H1 (cell line): ENCODE measurements around the gene OGDH. TPM values are rescaled to one million over a fixed set of nuclear protein-coding genes. Genes with fewer than 3 reads are reported as not detected.

Source experiments
- CHD1 ChIP-seq: IDR thresholded peaks from 2 replicates; pipeline ENCODE4 v1.6.1; 2012; ENCODE audit warnings: low read depth, low read length, improper control_type of control experiment
- CHD2 ChIP-seq: IDR thresholded peaks from 2 replicates; pipeline ENCODE4 v1.6.1; 2012; ENCODE audit warnings: low read length, improper control_type of control experiment
- CREB1 ChIP-seq: IDR thresholded peaks from 2 replicates; pipeline ENCODE4 v1.6.1; 2012; ENCODE audit warnings: inconsistent platforms
- HDAC6 ChIP-seq: IDR thresholded peaks from one replicate; pipeline ENCODE4 v1.7.1; 2012; ENCODE audit warnings: low read depth, mild to moderate bottlenecking, inconsistent platforms, low read length, moderate library complexity
- KDM1A ChIP-seq: fragments of 200-600, 300-600 bp; sonication (generic); IDR thresholded peaks from 2 replicates; pipeline ENCODE4 v1.7.1; 2016; ENCODE audit warnings: mild to moderate bottlenecking, low read length, borderline replicate concordance
- KDM5A ChIP-seq: fragments of 200-600 bp; IDR thresholded peaks from 2 replicates; pipeline ENCODE4 v1.7.1; 2012; ENCODE audit warnings: mild to moderate bottlenecking, low read length, inconsistent platforms, mixed read lengths
- RAD21 ChIP-seq, 2 experiments: IDR thresholded peaks in 1 of 2; conservative IDR thresholded peaks in 1 of 2; 2 replicates each; pipeline ENCODE4 v1.6.1; 2011; ENCODE audit warnings: low read depth in 2 of 2, low read length in 2 of 2, improper control_type of control experiment in 1 of 2, inconsistent platforms in 1 of 2, mild to moderate bottlenecking in 1 of 2, moderate library complexity in 1 of 2
- TBP ChIP-seq: IDR thresholded peaks from 2 replicates; pipeline ENCODE4 v1.6.1; 2011; ENCODE audit warnings: low read depth, low read length, improper control_type of control experiment
- YY1 ChIP-seq: IDR thresholded peaks from 2 replicates; pipeline ENCODE4 v1.6.1; 2011; ENCODE audit warnings: low read depth, mild to moderate bottlenecking, low read length
- polyA plus RNA-seq, 7 experiments: library from polyadenylated mRNA; depleted of rRNA in 3 of 7; stranded (reverse) in 5 of 7; unstranded in 2 of 7; fragments of >200 nt in 5 of 7; fragments of 200-250 nt in 2 of 7; gene quantifications; 1 replicate in 5 of 7; 2 replicates in 1 of 7; 4 replicates in 1 of 7; pipeline versions ENCODE4 v1.2.1 to v1.2.3, GENCODE V29; 2011 to 2013; ENCODE audit warnings: missing spikeins in 2 of 7, mixed read lengths in 2 of 7
- total RNA-seq: library from RNA; stranded (reverse); fragmentation: NEBNext Ultra II Directional; extraction: Animal tissue kit (Norgen Biotek cat#: 25700); gene quantifications from 2 replicates; pipeline ENCODE4 v1.2.1, GENCODE V29; 2021

Gene OGDH
- total and polyA plus RNA-seq, 2 of the 8 experiments (the other 6 are each of a cell fraction or from before 2014, with no cell fraction given) = 71.6 to 91.6 TPM

DNA sequence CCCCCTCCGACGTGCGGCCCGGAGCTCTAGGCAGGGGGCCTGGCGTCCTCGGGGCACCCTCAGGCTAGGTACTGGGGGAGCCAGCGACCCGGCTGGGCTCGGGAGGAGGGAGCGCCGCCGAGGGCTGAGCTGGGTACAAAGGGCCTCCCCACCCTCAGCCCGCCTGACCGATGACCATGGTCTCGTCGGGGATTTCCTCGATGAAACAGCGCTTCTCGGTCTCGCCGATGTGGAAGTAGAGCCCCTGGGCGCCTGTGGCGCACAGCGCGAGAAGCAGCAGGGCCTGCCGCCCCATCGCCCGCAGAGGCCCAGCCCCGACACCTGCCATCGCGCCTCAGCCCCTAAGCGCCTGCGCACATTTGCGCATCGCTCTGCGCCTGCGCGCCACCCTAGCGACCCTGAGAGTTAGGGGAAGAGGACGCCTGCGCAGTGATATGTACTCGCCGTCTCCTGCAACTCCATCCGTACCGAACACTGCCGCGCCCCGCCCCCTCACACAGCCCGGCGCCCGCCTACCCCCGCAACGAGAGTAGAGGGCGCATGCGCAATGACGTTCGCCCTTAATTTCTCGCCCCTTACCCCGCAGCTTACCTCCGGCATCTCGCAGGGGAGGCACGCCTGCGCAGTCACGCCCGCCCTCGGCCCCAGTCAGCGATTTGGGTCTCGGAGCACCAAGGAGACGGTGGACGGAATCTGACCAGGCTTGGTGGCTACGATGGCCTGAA, 24.4 kb upstream of the OGDH start, which contains the start of gene TMED4 (continued):
- TF ChIP-seq CREB1 (peak; percentile 89), CHD1 (no peak), YY1 (peak; percentile 9; the same call in 1 of the 2 replicates), KDM5A (no peak), TBP (peak; percentile 61), CHD2 (peak; percentile 16; the same call in 1 of the 2 replicates), KDM1A (no peak), RAD21 (IDR thresholded peaks at IDR 0.05 in 1 of 2, conservative IDR thresholded peaks at IDR 0.05 in 1 of 2; ENCODE audit: low read depth in 2 of 2, low read length in 2 of 2) (no peak), HDAC6 (no peak)
